ENCODE results near the gene MLYCD. TPM values are rescaled to one million over a fixed set of nuclear protein-coding genes. Genes with fewer than 3 reads are reported as not detected.

MLYCD gene
- polyA plus RNA-seq, 1 donor from 2014 or later: 1.7 TPM

DNA sequence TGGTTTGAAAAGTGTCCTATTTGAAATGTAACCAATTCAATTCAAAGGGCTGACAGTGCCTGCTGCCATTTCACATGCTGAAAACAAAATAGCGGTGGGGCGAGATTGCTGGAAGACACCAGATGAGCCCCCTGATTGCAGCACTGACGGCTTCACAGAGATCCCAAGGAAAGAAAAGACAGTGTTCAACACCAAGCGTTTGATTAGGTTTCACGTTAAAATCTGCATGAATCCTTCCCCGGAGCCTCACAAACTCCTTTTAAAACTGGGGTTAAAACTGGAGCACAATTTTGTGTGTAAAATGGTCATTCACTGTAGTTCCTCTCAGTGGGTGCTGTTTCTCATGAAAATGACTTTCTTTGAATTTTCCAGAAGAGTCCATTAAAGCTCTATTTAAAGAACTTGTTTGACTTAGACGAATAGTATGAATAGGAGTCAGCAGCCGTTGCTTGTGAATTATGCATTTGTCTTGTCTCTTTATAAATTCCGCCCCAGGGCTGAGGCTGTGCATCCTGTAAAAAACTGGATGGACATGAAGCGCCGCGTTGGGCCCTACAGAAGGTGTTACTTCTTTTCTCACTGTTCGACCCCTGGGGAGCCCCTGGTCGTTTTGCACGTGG is 8.8 kb downstream of the MLYCD start:
- Mint-ChIP-seq H3K9me3 (no peaks in the 10 kb centered on the region), H3K27me3 (no peaks in the 10 kb centered on the region), H3K36me3 (peaks cover 2% of the 10 kb centered on the region), H3K27ac (no peak overlapping the region), H3K4me1 (peaks cover 0 to 4% (median 3%) of the 10 kb centered on the region in 3 donors), H3K4me3 (no peak overlapping the region)

DNA sequence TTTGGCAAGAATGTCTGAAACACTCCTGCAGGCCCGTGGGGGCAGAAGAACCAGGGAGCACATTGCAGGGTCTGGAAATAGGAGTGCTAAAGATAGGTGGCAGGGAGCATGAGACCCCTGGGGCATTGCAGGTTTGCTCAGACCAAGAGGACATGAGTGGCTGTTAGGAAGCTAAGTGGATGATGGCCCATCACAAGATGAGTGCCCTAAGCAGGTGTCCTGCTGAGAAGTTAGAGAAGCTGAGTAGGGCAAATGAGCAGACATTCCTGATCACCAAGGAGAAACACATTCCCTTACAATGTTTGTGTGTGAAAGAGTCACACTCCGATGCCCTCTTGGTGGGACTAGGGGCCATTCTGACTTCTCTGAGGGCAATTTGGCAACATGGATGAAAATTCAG is 9.9 kb downstream of the MLYCD start:
- Mint-ChIP-seq H3K36me3 (peaks cover 2% of the 10 kb centered on the region), H3K27ac (peak overlapping the region in 1 of 3 donors; percentile 7), H3K9me3 (no peaks in the 10 kb centered on the region), H3K4me1 (peaks cover 0 to 3% (median 0%) of the 10 kb centered on the region in 3 donors), H3K4me3 (no peak overlapping the region), H3K27me3 (no peaks in the 10 kb centered on the region)

DNA sequence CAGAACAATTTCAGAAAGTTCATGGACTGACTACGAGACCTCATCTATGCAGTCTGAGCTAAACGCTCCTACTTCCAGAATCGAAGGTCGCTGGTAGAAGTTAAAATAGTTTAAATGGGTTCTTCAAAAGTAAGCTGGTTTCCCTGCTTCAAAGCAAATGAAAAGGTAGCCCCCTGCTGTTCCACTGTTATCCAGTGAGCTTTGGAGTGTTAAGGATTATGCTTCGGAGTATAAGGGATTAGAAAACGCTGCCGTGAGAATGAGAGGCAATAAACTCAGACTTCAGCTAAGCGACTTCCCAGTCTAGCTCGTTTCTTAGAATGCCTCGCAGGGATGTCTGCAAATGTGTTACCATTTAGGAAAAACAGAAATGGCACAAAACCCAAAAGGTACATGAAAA is 12.4 kb downstream of the MLYCD start:
- Mint-ChIP-seq H3K27ac (no peak overlapping the region), H3K9me3 (peaks cover 0 to 2% (median 0%) of the 10 kb centered on the region in 3 donors), H3K4me3 (no peak overlapping the region), H3K27me3 (no peaks in the 10 kb centered on the region), H3K36me3 (peaks cover 2% of the 10 kb centered on the region), H3K4me1 (peaks cover 0 to 3% (median 0%) of the 10 kb centered on the region in 3 donors)

DNA sequence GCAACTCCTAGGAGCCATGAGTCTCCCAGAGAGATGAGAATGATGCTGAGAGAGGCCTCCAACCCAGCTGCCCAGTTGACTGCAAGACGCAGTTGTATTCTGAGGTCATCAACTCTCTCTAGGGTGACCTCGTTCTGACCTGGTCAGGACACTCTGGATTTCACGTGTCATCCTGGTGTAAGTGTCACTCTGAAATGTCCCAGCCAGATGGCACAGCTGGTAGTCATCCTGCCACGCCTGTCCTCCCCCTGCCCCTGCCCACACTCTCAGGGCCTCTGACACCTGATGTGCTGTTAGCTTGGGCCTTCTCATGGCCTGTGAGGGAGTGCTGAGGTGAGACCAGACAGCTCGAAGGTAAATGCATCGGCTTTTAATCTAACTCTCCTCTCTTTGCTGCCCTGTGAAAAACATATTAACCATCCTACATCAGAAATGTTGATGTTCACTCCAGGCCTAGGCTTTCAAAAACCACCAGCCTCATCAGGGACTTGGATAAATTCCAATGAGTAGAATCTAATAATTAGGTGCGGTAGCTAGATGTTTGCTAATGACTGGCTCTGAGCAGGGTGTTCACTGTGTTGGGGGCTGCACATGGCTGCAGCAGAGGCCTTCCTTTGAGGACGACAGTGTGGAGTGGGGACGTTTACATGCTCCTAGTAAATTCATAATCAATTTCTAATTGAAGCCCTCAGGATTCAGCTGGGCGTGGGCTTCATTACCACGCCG is 13.8 kb downstream of the MLYCD start:
- Mint-ChIP-seq H3K27ac (no peak overlapping the region), H3K4me3 (no peak overlapping the region), H3K4me1 (no peaks in the 10 kb centered on the region), H3K27me3 (no peaks in the 10 kb centered on the region), H3K36me3 (peaks cover 4% of the 10 kb centered on the region), H3K9me3 (peaks cover 0 to 2% (median 0%) of the 10 kb centered on the region in 3 donors)

DNA sequence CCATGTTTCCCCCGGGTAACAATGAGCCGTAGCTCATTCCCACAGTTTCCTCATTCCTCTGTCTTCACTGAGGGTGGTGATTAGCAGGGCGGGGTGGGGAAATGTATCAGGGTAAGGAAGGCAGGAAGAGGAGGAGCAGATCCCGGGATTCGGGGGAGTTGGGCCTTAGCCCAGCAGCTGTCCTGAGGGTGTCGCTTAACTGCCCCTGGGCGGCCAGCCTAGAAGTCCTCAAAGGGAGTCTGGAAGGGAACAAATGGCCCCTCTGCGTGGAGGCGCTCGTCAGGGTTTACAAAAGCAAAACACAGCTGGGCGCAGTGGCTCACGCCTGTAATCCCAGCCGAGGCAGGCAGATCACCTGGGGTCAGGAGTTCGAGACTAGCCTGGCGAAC is 14.3 kb downstream of the MLYCD start:
- Mint-ChIP-seq H3K27me3 (no peaks in the 10 kb centered on the region), H3K4me1 (no peaks in the 10 kb centered on the region), H3K9me3 (peaks cover 0 to 2% (median 0%) of the 10 kb centered on the region in 3 donors), H3K27ac (no peak overlapping the region), H3K36me3 (peaks cover 4% of the 10 kb centered on the region), H3K4me3 (no peak overlapping the region)

DNA sequence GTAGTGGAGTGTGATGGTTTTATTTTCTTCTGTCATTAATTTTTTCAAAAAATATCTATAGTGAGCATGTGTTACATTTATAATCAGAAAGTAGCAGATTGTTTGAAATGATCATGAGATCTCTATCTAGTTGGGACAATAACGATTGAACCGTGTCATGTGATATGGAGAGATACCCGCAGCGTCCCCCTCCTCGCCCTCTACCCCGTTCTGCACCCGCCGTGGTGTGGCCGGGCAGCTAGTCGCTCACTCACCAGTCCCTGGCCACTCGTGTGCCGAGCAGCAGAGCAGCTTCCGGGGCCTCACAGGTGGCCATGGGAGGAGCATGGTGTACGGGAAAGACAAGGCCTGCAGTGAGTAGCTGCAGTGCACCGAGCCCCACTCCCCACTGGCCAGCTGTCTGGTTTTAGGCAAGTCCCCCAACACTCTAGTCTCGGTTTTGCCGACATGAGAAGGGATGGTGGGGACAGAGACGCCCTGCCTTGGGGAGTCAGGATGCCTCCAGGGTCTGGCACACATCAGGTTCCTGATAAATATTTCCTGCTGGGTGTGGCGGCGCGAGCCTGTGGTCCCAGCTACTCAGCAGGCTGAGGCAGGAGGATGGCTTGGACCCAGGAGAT is 15.3 kb downstream of the MLYCD start:
- Mint-ChIP-seq H3K9me3 (peaks cover 0 to 2% (median 0%) of the 10 kb centered on the region in 3 donors), H3K4me3 (no peak overlapping the region), H3K27ac (peak overlapping the region in 1 of 3 donors; percentile 67), H3K27me3 (no peaks in the 10 kb centered on the region), H3K4me1 (no peaks in the 10 kb centered on the region), H3K36me3 (peaks cover 6% of the 10 kb centered on the region)

DNA sequence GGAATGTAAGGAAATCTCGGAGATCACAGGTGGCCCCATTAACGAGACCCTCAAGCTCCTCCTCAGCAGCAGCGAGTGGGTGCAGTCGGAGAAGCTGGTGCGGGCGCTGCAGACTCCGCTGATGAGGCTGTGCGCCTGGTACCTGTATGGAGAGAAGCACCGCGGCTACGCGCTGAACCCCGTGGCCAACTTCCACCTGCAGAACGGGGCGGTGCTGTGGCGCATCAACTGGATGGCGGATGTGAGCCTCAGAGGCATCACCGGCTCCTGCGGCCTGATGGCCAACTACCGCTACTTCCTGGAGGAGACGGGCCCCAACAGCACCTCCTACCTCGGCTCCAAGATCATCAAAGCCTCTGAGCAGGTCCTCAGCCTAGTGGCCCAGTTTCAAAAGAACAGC is 16.2 kb downstream of the MLYCD start:
- Mint-ChIP-seq H3K4me3 (no peak overlapping the region), H3K4me1 (no peaks in the 10 kb centered on the region), H3K27ac (no peak overlapping the region), H3K36me3 (peaks cover 11% of the 10 kb centered on the region), H3K27me3 (no peaks in the 10 kb centered on the region), H3K9me3 (peaks cover 0 to 2% (median 0%) of the 10 kb centered on the region in 3 donors)

DNA sequence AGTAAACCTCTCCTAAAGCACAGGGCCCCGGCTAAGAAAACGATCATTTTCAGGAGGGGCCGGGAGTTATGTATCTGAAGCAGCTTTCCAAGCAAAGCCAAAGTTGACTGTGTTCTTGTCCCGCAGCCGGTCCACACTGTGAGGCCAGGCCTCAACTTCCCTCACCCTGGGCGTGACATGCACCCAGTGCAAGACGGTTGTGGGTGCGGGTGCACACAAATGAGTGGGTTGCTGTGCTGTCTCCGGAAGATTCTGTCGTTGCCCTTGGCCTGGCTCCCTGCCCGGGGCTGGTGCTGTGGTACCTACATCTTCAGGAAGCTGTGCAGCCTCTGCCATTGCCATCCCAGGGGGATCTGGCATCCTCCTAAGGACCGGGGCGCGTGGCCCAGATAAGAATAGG is 16.6 kb downstream of the MLYCD start:
- Mint-ChIP-seq H3K27me3 (no peaks in the 10 kb centered on the region), H3K4me1 (no peaks in the 10 kb centered on the region), H3K9me3 (peaks cover 0 to 2% (median 0%) of the 10 kb centered on the region in 3 donors), H3K27ac (no peak overlapping the region), H3K36me3 (peaks cover 13% of the 10 kb centered on the region), H3K4me3 (no peak overlapping the region)

DNA sequence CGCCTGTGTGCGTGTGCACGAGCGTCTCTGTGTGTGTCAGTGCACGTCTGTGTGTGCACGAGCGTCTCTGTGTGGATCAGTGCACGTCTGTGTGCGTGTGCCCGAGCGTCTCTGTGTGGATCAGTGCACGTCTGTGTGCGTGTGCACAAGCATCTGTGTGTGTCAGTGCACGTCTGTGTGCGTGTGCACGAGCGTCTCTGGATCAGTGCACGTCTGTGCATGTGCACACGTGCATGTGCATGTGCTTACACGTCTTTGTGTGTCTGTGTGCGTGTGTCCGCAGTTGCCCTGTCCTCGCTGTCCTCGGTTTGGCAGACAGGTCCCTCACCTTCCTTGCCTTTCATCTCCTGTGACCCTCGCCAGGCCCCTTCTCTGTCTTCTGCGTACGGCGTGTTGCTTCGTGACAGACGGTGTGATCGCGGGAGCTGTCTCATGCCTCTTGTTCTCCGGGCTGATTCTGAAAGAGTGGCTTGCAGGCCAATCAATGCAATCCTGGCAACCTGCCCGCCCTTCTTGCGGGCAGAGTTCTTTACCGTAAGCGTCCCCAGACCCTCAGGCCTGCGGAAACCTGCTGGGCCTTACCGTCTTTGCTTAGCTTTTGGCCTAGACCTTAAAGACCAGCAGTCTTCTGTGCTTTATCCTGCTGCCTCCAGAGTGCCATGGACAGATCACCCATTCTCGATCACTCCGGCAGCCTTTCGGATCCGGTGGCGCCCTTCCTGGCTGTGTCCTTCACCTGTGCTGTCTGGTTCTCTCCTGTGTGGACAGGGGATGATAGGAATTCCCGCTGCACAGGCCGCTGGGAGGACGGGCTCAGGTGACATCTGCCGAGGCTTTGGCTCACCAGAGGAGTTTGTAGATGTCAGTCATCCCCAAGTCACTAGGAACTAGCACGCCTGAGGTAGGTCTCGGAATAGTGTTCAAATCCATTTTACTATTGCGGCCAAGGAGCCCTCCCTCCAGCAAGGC is 18.5 kb downstream of the MLYCD start:
- Mint-ChIP-seq H3K4me1 (no peaks in the 10 kb centered on the region), H3K4me3 (no peak overlapping the region), H3K36me3 (peaks cover 16% of the 10 kb centered on the region), H3K27ac (no peak overlapping the region), H3K27me3 (no peaks in the 10 kb centered on the region), H3K9me3 (peaks cover 0 to 2% (median 0%) of the 10 kb centered on the region in 3 donors)

DNA sequence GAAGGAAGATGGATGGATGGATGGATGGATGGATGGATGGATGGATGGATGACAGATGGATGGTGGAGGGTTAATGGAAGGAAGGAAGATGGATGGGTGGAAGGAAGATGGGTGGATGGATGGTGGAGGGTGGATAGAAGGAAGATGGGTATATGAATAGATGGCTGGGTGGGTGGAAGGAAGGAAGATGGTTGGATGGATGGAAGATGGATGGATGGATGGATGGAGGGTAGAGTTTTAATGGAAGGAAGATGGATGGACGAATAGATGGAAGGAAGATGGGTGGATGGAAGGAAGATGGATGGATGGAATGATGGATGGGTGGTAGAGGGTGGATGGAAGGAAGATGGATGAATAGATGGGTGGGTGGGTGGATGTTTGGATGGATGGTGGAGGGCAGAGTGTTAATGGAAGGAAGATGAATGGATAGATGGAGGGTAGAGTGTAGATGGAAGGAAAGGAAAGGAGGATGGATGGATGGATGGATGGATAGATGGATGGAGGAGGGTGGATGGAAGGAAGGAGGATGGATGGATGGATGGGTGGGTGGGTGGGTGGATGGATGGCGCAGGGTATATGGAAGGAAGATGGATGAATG is 22.1 kb downstream of the MLYCD start:
- Mint-ChIP-seq H3K4me3 (peak overlapping the region in 1 of 4 donors; percentile 6), H3K27me3 (no peaks in the 10 kb centered on the region), H3K27ac (no peak overlapping the region), H3K9me3 (peaks cover 0 to 1% (median 0%) of the 10 kb centered on the region in 3 donors), H3K4me1 (peaks cover 0 to 1% (median 0%) of the 10 kb centered on the region in 3 donors), H3K36me3 (peaks cover 17% of the 10 kb centered on the region)

DNA sequence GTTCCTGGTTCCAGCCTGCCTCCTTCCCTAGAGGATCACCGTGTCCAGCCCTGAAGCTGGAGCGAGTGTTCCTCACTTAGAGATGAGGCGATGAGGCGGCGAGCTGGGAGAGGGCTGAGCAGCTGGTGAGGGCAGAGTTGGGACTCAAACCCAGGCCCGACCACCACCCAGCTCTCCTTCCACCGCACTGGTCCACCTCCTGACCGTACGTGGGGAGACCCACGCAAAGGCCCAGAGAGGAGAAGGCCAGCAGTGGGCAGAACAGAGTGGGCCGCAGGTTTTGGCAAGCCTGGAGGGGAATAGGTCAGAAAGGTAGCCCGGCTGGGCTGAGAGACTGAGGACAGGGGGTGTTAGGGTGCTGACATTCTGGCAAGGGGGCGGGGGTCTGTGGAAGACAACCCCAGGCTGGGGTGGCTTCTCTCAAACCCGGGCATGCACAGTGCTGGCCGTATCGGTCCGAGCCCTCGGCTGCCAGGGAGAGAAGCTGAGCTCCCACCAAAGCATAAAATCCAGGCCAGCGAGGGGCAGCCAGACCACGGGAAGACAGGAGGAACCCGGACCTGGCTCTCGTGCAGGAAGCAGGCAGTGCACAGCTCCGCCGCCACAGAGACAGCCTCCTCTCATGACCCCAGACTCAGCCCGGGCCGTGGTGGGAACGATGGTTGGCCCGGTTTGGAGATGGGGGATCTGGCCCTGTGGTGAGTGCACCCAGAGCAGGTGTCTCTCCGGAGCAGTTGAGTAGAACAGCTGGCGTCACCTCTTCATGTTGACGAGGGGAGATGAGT is 24.9 kb downstream of the MLYCD start:
- Mint-ChIP-seq H3K4me3 (no peak overlapping the region), H3K9me3 (no peaks in the 10 kb centered on the region), H3K4me1 (peaks cover 0 to 1% (median 0%) of the 10 kb centered on the region in 3 donors), H3K27me3 (no peaks in the 10 kb centered on the region), H3K27ac (no peak overlapping the region), H3K36me3 (peaks cover 15% of the 10 kb centered on the region)

DNA sequence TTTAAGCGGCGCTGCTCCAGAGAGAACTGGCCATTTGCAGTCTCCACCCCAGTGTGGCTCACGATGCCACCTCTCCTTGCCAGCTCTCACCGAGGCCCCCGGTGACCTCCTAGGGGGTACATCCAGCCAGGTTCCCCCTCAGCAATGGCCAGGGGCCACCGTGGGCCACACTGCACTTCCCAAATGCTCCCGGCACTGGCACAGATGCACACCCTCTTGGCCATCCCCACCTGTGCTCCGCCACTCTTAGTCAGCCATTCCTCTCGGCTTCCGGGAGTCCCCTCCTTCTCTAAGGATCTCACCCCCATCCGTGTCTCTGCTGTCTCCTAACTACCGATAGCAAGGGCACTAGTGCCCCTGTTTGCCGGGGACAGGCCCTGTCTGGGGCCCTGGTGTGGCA is 25.8 kb downstream of the MLYCD start:
- peaks cover 0 to 1% (median 0%) of the 10 kb centered on the region in 3 donors for H3K4me1 Mint-ChIP-seq
- H3K36me3 Mint-ChIP-seq: peaks cover 9% of the 10 kb centered on the region

DNA sequence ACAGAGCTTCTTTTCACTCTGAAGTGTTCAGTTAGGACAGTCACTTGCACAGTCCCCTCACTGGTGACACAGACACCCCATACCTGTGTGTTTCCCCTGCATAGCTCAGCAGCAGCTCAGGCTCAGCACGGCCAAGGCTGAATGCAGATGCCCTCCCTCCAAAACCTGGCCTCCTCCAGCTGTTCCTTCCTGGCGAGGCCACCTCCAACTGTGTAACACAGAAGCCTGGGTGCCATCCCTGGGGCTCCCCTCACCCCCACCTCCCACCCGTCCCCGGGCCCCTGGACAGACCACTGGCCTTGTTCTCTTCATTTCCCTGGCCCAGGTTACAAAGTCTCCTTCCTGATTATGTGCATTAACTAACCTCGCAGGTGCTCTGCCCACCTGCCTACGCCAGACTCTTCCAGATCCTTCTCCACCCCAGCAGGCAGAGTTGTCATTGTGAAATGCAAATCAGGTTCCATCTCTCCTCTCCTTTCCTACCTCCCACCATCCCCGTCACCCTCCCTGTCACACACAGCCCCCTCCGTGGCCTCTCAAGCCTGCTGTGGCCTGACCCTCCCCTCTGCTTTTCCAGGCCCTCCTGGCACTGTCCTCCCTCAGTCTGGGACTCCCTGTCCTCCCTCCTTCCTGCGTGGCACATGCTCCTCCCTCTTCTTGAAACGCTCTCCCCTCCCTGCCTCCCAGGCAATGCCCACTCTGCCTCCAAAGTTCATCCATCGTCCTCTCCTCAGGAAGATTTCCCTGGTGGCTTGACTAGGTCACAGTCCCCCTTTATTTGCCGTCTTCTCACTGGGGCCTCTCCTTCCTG is 26.4 kb downstream of the MLYCD start:
- Mint-ChIP-seq H3K36me3 (peaks cover 9% of the 10 kb centered on the region), H3K27ac (no peak overlapping the region), H3K9me3 (no peaks in the 10 kb centered on the region), H3K27me3 (no peaks in the 10 kb centered on the region), H3K4me1 (peaks cover 0 to 1% (median 0%) of the 10 kb centered on the region in 3 donors), H3K4me3 (no peak overlapping the region)

More for the DNA sequence above, 25.8 kb downstream of the MLYCD start:
- no peaks in the 10 kb centered on the region for H3K9me3 Mint-ChIP-seq
- H3K4me3 Mint-ChIP-seq: no peak overlapping the region
- no peak overlapping the region for H3K27ac Mint-ChIP-seq
- no peaks in the 10 kb centered on the region for H3K27me3 Mint-ChIP-seq
